GDM1 (cell line): ENCODE results near the gene ITPK1.
"Not testable (repeated sequence)": the region's sequence is repeated elsewhere in the genome, so short reads cannot be mapped to it uniquely, and the experiment has no call there.

Experiments used
- DNase-seq: peaks from one replicate; lab custom pipeline; 2025; lab: John Stamatoyannopoulos, UW

ITPK1 gene

DNA sequence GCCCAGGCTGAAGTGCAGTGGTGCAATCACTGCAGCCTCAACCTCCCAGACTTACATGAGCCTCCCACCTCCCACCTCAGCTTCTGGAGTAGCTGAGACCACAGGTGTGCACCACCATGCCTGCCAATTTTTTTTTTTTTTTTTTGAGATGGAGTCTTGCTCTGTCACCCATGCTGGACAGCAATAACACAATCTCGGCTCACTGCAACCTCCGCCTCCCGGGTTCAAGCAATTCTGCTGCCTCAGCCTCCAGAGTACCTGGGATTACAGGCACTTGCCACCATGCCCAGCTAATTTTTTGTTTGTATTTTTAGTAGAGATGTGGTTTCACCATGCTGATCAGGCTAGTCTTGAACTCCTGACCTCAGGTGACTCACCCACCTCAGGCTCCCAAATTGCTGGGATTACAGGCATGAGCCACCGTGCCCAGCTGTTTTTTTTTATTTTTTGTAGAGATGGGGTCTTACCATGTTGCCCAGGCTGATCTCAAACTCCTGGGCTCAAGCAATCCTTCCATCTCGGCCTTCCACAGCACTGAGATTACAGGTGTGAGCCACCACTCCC lies 15.6 kb upstream of the ITPK1 start:
- not testable (repeated sequence) for DNase-seq

DNA sequence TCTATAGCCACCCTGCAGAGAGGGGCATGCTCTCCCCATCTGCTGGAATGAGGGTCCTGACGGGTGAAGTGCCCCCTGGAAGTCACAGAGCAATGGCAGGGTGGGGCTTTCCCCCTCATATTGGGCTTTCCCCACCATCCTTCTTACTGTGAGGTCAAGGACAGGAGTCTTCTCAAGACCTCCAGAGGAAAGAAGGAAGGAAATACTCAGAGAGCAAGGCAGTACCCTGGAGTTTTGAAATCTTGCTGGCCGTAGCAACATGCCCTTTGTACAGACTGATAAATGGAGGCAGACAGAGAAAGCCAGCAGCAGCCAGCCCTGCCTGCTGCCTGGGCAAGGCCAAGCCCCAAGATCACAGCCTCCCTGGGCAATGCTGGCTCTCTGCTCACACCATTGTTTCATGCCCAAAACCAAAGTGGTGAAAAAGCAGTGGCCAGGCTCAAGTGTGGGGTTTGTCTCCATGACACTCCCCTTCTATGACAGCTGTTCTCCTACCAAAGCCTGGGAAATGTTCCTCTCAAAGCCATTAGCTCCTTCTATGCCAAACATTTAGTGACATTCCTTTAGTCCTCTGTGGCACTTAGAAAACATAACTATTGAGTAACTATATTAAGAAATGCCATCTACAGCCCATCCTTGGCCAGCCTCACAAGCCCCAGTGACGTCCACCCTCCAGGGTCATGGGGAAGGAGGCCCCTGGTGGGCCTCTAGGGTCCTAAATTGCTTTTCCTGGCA lies 13.2 kb upstream of the ITPK1 start:
- no peak for DNase-seq

- DNase-seq: no peak
Measured at GRCh38 chr14:93126111-93126510, 10.4 kb upstream of the ITPK1 start.

- DNase-seq: no peak
Measured at GRCh38 chr14:93122826-93123225, 7.1 kb upstream of the ITPK1 start.

DNA sequence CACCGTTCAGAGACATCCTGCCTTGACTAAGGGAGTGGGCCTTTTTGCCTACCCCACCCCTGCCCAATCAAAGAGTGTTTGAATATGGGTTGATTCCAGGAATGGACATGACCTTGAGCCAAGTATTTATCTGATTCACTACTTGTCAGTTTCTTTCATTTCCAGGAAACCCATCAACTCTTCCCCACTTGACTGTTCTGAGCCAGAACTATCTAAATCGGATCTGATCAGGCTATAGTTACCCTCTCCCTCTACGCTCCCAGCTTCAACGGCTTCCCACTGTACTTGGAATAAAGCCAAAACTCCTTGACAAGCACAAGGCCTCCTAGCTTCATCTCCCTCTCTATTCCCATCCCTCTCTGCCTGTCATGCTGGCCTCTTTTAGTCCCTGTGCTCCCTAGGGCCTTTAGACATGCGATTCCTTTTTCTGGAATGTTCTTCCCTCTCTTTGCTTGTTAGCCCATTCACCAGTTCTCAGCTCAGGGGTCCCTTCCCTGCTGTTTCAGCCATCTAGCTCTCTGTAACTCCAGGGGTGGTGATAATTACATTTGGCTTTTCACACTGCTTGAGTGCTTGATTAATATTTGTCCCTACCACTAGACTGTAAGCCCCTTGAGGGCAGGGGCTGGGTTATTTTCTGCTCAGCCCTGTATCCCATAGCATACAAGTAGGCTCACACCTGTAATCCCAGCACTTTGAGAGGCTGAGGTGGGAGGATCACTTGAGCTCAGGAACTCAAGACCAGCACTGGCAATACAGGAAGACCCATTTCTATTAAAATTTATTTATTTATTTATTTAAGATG lies 5.5 kb upstream of the ITPK1 start:
- no peak for DNase-seq

- DNase-seq: no peak
Measured at GRCh38 chr14:93120517-93120916, 4.8 kb upstream of the ITPK1 start.

DNA sequence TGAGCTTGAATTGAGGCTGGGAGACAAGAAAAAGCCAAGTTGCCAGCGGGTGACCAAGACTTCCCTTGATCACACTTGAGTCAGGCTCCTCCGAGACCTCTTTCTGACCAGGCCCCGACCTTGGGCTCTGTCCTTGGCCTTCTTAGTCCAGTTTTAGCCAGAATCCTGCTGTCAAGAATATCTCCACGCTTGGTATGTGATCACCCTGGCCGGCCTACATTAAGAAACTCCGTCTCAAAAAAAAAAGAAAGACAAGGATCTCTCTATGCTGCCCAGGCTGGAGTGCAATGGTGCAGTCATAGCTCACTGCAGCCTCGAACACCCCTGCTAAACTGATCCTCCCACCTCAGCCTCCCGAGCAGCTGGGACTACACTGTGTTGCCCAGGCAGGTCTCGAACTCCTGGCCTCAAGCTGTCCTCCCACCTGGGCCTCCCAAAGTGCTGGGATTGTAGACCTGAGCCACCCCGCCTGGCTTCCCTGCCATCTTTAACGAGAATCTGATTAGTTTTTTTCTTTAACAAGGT lies 1.0 kb upstream of the ITPK1 start:
- no peak for DNase-seq

DNA sequence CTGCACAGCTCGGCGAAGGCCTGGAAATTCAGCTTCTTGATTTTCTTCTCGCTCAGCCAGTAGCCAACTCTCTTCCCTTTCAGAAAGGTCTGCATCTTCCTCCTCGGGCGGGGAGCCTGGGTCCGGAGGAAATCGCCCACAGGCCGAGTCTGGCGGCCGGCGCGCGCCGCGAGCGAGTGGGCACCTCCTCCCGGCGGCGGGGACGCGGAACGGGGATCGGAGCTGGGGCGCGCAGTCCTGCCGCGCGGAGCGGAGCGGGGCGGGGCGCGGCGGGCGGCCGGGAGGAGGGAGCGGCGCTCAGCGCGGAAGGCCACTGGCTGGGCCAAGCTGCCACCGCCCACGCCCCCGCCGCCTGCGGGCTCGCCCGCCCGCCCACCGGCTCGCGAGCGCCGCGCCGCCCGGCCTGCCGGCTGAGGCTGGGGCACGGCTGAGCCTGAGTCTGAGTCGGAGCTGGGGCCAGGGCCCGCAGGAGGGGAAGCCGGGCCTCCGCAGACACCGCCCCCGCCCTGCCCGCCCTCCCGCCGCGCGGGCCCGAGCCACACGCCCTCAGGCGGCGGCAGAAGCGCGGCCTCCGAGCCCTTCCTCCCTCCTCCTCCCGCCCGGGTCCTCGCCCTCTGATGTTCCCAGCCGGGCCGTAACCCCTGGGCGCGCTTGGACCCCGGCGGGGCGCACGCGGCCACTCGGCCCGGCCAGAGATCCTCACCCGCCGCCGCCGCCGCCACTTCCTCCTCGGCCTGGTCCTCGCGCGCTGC lies 480 bp downstream of the ITPK1 start:
- DNase-seq: peak; percentile 90

DNA sequence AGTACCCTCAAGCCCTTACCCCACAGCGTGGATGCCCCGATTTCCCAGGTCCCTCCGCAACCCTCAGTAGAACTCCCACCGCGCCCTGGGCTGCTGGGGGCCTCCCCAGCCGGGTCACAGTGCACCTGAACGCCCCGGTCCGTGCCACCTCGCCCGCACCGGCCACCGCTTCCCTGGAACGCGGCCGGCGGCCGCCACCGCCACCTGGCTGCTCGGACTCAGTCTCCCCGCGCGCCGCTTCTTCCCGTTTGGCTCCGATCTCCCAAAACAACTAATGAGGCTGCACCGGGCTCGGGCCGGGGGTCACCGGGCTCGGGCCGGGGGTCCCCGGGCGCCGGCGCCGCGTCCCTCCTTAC lies 1.0 kb downstream of the ITPK1 start:
- no peak for DNase-seq

DNA sequence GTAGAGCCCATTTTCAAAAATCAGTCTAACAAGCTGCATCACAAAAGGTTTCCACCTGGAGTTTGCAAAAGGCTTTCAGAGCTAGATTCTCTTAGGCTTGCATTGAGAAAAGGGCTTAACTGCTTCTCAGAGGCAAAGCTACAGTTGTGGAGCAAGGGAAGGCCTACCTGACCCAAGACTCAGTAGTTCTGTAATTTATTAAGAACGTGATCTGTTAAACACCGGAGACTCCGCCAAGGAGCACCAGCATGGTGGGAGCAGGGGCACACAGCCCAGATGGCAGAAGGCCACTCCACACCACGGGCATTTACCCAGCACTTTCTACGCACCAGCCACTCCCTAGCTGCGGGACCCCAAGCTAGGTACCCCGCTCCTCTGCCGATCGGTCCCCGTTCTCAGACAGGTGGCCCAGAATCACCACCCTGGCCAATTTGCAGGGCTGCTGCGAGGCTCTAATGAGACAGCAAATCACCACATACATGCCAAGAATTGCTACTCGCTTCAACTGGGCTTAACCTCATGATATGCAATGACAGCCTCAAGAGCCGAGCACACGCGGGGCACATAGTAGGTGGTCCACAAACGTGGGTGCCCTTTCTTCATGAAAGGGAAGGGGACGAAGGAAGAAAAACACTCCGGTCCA lies 1.5 kb downstream of the ITPK1 start:
- DNase-seq: no peak

- DNase-seq: no peak
Measured at GRCh38 chr14:93113678-93114067, 2.1 kb downstream of the ITPK1 start.

DNA sequence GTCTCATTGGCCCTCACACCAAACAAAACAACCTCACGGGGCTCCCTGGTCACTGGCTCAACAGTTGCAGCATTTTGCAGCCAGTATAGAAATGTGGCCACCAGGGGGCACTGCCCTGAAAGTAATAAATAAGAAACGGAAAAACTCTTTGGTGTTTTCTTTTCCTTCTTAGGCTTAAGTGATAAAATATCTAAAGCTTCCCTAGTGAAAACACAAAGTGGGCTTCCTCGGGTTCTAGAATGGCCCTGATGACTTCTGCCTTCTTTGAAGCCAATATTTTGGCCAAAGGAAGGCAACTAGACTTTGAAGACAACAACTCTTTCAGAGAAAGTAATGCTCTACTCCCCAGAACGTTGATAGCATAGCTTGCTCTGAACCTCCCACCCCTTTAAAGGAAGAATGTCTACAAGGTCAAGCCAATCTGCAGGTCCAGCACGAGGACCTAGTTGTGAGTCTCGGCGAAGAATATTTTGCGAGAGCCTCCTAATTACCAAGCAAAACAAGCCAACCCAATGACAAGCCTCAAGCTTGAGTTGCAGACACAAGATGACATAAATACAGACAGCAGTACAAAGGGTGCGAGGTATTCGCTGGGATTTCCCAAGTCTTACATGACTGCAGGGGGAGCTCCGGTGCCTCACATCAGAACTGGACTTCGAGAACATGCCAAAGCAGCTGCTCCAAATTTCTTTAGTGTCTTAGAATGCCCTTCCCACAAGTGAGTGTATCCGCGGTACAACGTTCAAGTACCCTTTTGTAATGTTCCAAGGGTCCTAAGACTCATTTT lies 2.6 kb downstream of the ITPK1 start:
- peak; percentile 44 for DNase-seq

- DNase-seq: not testable (repeated sequence)
Measured at GRCh38 chr14:93111541-93111940, 4.2 kb downstream of the ITPK1 start.

- DNase-seq: no peak
Measured at GRCh38 chr14:93110856-93111419, 4.8 kb downstream of the ITPK1 start.

DNA sequence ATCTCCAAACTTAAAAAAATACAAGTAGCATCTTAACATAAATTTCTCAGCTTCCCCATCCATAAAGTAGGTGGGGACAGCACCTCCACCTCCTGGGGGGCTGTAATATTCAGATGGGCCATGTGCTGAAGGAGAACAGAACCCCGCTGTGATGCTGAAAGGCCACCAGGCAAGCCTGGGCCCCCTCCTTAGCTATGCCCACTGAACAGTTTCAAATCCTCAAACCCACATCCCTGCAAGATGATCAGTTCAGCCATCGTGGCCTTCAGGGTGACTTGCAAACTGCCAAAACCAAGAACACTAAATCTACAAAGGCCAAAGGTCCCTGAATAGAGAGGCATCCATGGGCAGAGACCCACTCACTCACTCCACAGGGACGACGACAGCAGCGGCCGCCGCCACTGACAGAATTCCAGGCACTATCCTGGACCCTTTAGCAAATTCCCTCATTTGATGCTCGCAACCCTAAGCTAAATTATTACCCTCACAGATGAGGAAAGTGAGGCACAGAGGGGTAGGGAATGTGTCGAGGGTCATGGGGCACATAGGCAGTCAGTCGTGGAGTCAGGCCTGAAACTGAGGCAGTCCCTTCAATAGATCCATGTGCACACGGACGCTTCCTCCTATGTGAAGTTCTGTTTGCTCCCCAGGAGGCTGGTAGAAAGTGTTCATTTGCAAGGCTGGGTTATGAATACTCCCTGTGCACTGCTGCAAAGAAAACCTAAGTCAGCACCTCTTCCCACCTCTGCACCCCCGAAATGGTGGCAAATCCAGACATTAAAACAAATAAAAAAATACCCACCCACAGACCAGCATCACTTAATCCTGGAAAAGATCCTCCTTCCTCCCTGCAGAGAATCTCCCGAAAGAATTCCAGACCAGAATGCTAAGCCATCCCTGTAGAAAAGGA lies 5.9 kb downstream of the ITPK1 start:
- no peak for DNase-seq

GRCh38 chr14:93108105-93108504 lies 7.6 kb downstream of the ITPK1 start:
- DNase-seq: no peak

- no peak for DNase-seq
Measured at GRCh38 chr14:93107453-93107852, 8.3 kb downstream of the ITPK1 start.

DNA sequence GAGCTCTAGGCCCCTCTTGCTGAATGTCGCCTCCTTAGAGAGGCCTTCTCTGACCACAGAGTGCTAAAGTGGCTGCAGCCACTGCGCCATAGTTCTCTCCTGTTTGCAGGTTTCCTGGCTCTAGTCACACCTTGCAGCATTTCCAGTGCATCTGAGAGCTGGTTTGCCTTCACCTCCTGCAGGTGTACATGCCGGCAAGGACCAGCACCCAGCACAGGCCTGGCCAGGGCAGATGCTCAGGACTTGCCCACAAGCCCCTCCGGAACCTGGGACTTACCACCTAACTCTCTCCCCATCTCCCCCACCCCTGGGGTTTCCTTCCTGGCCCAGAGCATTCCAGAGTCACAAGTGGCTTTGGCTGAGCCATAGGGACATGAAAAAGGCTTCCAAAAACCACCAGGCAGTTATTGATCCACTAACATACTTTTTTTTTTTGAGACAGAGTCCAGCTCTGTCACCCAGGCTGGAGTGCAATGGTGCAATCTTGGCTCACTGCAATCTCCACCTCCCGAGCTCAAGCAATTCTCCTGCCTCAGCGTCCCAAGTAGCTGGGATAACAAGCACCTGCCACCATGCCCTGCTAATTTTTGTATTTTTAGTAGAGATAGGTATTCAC lies 9.1 kb downstream of the ITPK1 start:
- no peak for DNase-seq

- DNase-seq: not testable (repeated sequence)
Measured at GRCh38 chr14:93105856-93106255, 9.9 kb downstream of the ITPK1 start.
